Measurements from ENCODE around the gene SERGEF.

DNA sequence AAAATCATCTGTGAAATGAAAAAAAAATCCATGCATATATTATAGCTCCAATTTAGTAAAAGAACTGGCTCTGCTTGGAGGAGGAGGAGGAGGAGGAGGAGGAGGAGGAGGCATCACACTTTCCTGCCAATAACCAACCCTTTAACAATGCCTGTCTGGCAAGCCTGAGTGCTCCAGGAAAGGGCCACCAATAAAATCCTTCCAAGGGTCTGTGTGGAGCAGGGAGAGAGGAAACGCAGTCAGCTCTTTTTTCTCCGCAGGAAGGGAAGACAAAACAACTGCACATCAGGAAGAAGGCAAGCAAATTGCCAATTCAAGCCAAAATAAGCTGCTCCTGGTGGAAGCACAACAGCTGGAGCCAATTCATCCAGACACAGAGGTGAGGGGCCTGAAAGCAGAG is 139.3 kb downstream of the SERGEF start:
- TF ChIP-seq GATA2 (IDR thresholded peaks at IDR 0.05; ENCODE audit: low read depth, low read length) (no peak), GATA3 (IDR thresholded peaks at IDR 0.05; ENCODE audit: low read depth, low read length) (no peak)

All from SH-SY5Y (cell line).